Adrenal gland (tissue), 19 donors: ENCODE results near the gene ZNF232. TPM values are rescaled to one million over a fixed set of nuclear protein-coding genes. Genes with fewer than 3 reads are reported as not detected.
"Not testable (repeated sequence)": the region's sequence is repeated elsewhere in the genome, so short reads cannot be mapped to it uniquely, and the experiment has no call there.

Experiments used
- DNase-seq, 7 donors: peaks; one replicate each; pipeline ENCODE4 v3.0.0-alpha.2; 2019 to 2020
- H3K27ac ChIP-seq, 5 donors: fragments of 200-600 bp; sonication (generic) in 4 of 5; 1 replicate in 3 of 5; 2 replicates in 2 of 5; pipeline versions ENCODE4 v1.5.1 to v1.8.0; 2016 to 2020; ENCODE audit warnings: mild to moderate bottlenecking in 1 of 5
- H3K27me3 ChIP-seq: fragments of 200-600 bp; 2 replicates; pipeline ENCODE4 v1.8.0; 2021
- H3K36me3 ChIP-seq, 2 donors: fragments of 200-600 bp; replicated peaks in 1 of 2; 1 replicate in 1 of 2; 2 replicates in 1 of 2; pipeline versions ENCODE4 v1.5.1 to v1.8.0; 2018 to 2022
- H3K4me1 ChIP-seq, 2 donors: fragments of 200-600 bp; replicated peaks in 1 of 2; 1 replicate in 1 of 2; 2 replicates in 1 of 2; pipeline versions ENCODE4 v1.5.1 to v1.8.0; 2018 to 2021
- H3K4me3 ChIP-seq, 4 donors: fragments of 200-600 bp; sonication (generic) in 3 of 4; one replicate each; pipeline ENCODE4 v1.5.1; 2016 to 2018
- H3K9me3 ChIP-seq, 3 donors: fragments of 200-600 bp; sonication (generic) in 1 of 3; replicated peaks in 1 of 3; 1 replicate in 2 of 3; 2 replicates in 1 of 3; pipeline versions ENCODE4 v1.5.1 to v1.8.0; 2016 to 2021
- POLR2A ChIP-seq, 2 donors: fragments of 450-650 bp; IDR thresholded peaks; one replicate each; pipeline ENCODE4 v1.6.1; 2017; ENCODE audit warnings: antibody characterized with exemption in 2 of 2, mild to moderate bottlenecking in 2 of 2, moderate library complexity in 1 of 2
- WGBS, 4 donors: extraction: QIAGEN DNeasy Blood & Tissue Kit in 2 of 4; methylation state at CpG; one replicate each; pipeline versions ENCODE4 v1.1.5 to v1.1.7; 2013 to 2017; 5-methylcytosine and 5-hydroxymethylcytosine counted together
- intact Hi-C, 2 donors: fragments of 100-400 bp; cut with DNase I; formaldehyde crosslinking; loops; one replicate each; pipeline versions ENCODE4 v1.14.1 to v1.15.0; 2022 to 2023
- long read RNA-seq, 10 donors: library from polyadenylated mRNA in 3 of 10; unstranded in 2 of 10; stranded (forward) in 1 of 10; transcript quantifications; one replicate each; pipeline ENCODE4 v2.0.0 and lab custom pipeline, GENCODE V29; 2021 to 2026
- polyA plus RNA-seq, 3 donors: library from polyadenylated mRNA; stranded (reverse); fragments of 200-250 nt in 2 of 3; fragments of 350-450 nt in 1 of 3; fragmentation: Illumina TruSeq in 1 of 3; extraction: RNeasy Lipid Tissue Mini Kit (QIAGEN cat#74804) in 1 of 3; gene quantifications; one replicate each; pipeline ENCODE4 v1.2.3, GENCODE V29; 2013 to 2014
- total RNA-seq, 9 donors: library from RNA; depleted of rRNA in 4 of 9; stranded (reverse); fragments of >200 nt in 4 of 9; fragments of 120-200 nt in 1 of 9; fragmentation: NEBNext Ultra II Directional in 1 of 9; extraction: Animal tissue kit (Norgen Biotek cat#: 25700) in 1 of 9; gene quantifications; one replicate each; pipeline versions ENCODE4 v1.1.0 to v1.2.4, GENCODE V29; 2013 to 2023
- TF ChIP-seq, protein P1 (sequence below), 6 experiments: fragments of 450-650 bp in 4 of 6; fragments of 200-600 bp in 2 of 6; sonication (generic) in 1 of 6; IDR thresholded peaks; 1 replicate in 5 of 6; 2 replicates in 1 of 6; pipeline versions ENCODE4 v1.5.1 to v1.8.0; 2016 to 2021; ENCODE audit warnings: antibody characterized with exemption in 6 of 6, mild to moderate bottlenecking in 2 of 6, moderate library complexity in 1 of 6
- donor health status: healthy with polysubstance abuse.
- donor health status: Bipolar disorder and iron deficiency.
- donor health status: DM: yes; HTN: yes; CAD: no.
- donor health status: DM: no; HTN: no; CAD: no.
- donor health status: DM: no; HTN: no; CAD: no.
- donor health status: DM: yes; HTN: yes; CAD: no.

ZNF232 gene
- total RNA-seq (10 to 100 TPM in 1 of 9 donors, 1 to 10 TPM in 8; 3.6 to 10.3 (median 6.6) TPM), polyA plus RNA-seq (10 to 100 TPM in 1 of 3 donors, 1 to 10 TPM in 2; 4.9 to 14.6 (median 7.1) TPM)
- long read RNA-seq, donor 1, partial matches to known transcripts, result 24 of 24 reads
- long read RNA-seq, donor 1, other reads (novel, unspliced or antisense), result 0 of 24 reads
- long read RNA-seq, donor 2, partial matches to known transcripts, result 5 of 5 reads
- long read RNA-seq, donor 2, other reads (novel, unspliced or antisense), result 0 of 5 reads
- long read RNA-seq, donor 3, partial matches to known transcripts, result 35 of 40 reads
- long read RNA-seq, donor 3, other reads (novel, unspliced or antisense), result 5 of 40 reads
- long read RNA-seq, donor 4, partial matches to known transcripts, result 0 of 2 reads
- long read RNA-seq, donor 4, other reads (novel, unspliced or antisense), result 2 of 2 reads
- long read RNA-seq, donor 5, partial matches to known transcripts, result 1 of 5 reads
- long read RNA-seq, donor 5, other reads (novel, unspliced or antisense), result 4 of 5 reads
- long read RNA-seq, donor 6, partial matches to known transcripts, result 0 of 4 reads
- long read RNA-seq, donor 6, other reads (novel, unspliced or antisense), result 4 of 4 reads
- long read RNA-seq, donor 7, partial matches to known transcripts, result 0 of 11 reads
- long read RNA-seq, donor 7, other reads (novel, unspliced or antisense), result 11 of 11 reads
- long read RNA-seq, donor 8, partial matches to known transcripts, result 14 of 16 reads
- long read RNA-seq, donor 8, other reads (novel, unspliced or antisense), result 0 of 16 reads
- long read RNA-seq, donor 9, partial matches to known transcripts, result 14 of 15 reads
- long read RNA-seq, donor 9, other reads (novel, unspliced or antisense), result 0 of 15 reads
- long read RNA-seq, donor 10, partial matches to known transcripts, result 6 of 6 reads
- long read RNA-seq, donor 10, other reads (novel, unspliced or antisense), result 0 of 6 reads

- Histone ChIP-seq H3K36me3 (no peaks in the 10 kb centered on the region), H3K27ac (peak within 1 kb of the TSS in 4 of 5 donors; percentile 1 to 74 (median 46)), H3K9me3 (peaks cover 0 to 2% (median 0%) of the 10 kb centered on the region in 3 donors), H3K4me3 (peak within 1 kb of the TSS; percentile 56 to 79 (median 74)), H3K27me3 (peaks cover 15% of the 10 kb centered on the region), H3K4me1 (peaks cover 0 to 7% of the 10 kb centered on the region in 2 donors)
- TF ChIP-seq, protein P1, sequence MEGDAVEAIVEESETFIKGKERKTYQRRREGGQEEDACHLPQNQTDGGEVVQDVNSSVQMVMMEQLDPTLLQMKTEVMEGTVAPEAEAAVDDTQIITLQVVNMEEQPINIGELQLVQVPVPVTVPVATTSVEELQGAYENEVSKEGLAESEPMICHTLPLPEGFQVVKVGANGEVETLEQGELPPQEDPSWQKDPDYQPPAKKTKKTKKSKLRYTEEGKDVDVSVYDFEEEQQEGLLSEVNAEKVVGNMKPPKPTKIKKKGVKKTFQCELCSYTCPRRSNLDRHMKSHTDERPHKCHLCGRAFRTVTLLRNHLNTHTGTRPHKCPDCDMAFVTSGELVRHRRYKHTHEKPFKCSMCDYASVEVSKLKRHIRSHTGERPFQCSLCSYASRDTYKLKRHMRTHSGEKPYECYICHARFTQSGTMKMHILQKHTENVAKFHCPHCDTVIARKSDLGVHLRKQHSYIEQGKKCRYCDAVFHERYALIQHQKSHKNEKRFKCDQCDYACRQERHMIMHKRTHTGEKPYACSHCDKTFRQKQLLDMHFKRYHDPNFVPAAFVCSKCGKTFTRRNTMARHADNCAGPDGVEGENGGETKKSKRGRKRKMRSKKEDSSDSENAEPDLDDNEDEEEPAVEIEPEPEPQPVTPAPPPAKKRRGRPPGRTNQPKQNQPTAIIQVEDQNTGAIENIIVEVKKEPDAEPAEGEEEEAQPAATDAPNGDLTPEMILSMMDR (IDR thresholded peaks at IDR 0.05), result no peak
- TF ChIP-seq POLR2A (IDR thresholded peaks at IDR 0.05), result peak in 1 of 2 donors; percentile 62
- DNase-seq, result peak; percentile 92 to 95 (median 94)
- WGBS, 4 donors, result 0 to 1% (median 0%) methylated on average over 26 to 69 of the region's 69 CpGs
- intact Hi-C loops, result loop anchor here in 1 of 2 donors (5.0 kb wide), 1 partner anchor 76 kb away; no protein-coding TSS in a partner anchor
Measured at GRCh38 chr17:5111402-5112204, at the start of gene ZNF232. ZNF232 (minus strand) TSS chr17:5111878; CDS start chr17:5111822, 56 bp downstream.

- WGBS, 4 donors, result 43 to 100% (median 94%) methylated on average over 1 of the region's 1 CpG
- peaks cover 11% of the 10 kb centered on the region for H3K27me3 ChIP-seq
- DNase-seq, H3K36me3 ChIP-seq, H3K27ac ChIP-seq, H3K4me3 ChIP-seq, H3K4me1 ChIP-seq, H3K9me3 ChIP-seq, intact Hi-C loops: not testable (repeated sequence)
Measured at GRCh38 chr17:5160702-5161101, 49.0 kb upstream of the ZNF232 start.

DNA sequence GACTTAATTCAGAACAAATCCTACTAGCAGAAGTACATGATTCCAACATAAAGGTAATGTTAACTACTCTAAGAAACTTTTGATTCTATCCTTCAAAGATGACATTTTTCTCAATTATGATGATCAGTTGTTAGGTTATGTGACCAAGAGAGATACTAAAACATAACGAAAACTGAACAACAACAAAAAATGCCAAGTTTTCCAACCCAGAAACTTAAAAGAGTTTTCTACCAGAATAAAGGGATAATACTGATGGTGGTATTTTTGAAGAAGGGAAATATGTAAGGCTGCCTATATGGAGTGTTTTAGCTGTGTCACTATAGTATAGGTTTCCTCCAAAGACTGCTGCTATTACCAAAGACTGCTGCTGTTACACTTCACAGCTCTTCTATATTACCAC lies 34.4 kb upstream of the ZNF232 start:
- H3K4me1 ChIP-seq, H3K36me3 ChIP-seq, H3K27ac ChIP-seq, H3K27me3 ChIP-seq, H3K9me3 ChIP-seq, DNase-seq, intact Hi-C loops, H3K4me3 ChIP-seq: not testable (repeated sequence)
- 26 to 71% (median 67%) methylated on average over 1 of the region's 1 CpG for WGBS, 4 donors

GRCh38 chr17:5142877-5143276 lies 31.2 kb upstream of the ZNF232 start:
- DNase-seq, H3K27ac ChIP-seq, H3K4me1 ChIP-seq, intact Hi-C loops, H3K4me3 ChIP-seq, H3K9me3 ChIP-seq, H3K27me3 ChIP-seq, H3K36me3 ChIP-seq: not testable (repeated sequence)
- WGBS, 4 donors, result 74 to 97% (median 90%) methylated on average over 3 to 14 of the region's 18 CpGs

- TF ChIP-seq, protein P1 (IDR thresholded peaks at IDR 0.05), result no peak
- TF ChIP-seq POLR2A (IDR thresholded peaks at IDR 0.05), result no peak
- Histone ChIP-seq H3K4me1 (no peaks in the 10 kb centered on the region), H3K27me3 (no peaks in the 10 kb centered on the region), H3K27ac (no peak overlapping the region), H3K4me3 (no peak overlapping the region), H3K9me3 (no peaks in the 10 kb centered on the region), H3K36me3 (no peaks in the 10 kb centered on the region)
- no peak for DNase-seq
- intact Hi-C loops, result no loop called here
- 92 to 100% (median 97%) methylated on average over 2 to 5 of the region's 5 CpGs for WGBS, 4 donors
Measured at GRCh38 chr17:5139458-5139732, 27.7 kb upstream of the ZNF232 start.
